ENCODE results near the gene BOK.
"Not testable (repeated sequence)": the region's sequence is repeated elsewhere in the genome, so short reads cannot be mapped to it uniquely, and the experiment has no call there.

Gene BOK

GRCh38 chr2:241571821-241572620, 13.5 kb downstream of the BOK start:
- DNase-seq: no peak

- not testable (repeated sequence) for DNase-seq
Measured at GRCh38 chr2:241572915-241573651, 14.5 kb downstream of the BOK start.

- DNase-seq: no peak
Measured at GRCh38 chr2:241573741-241574140, 15.2 kb downstream of the BOK start.

- DNase-seq: no peak
Measured at GRCh38 chr2:241574911-241575623, 16.5 kb downstream of the BOK start.

- DNase-seq: no peak
Measured at GRCh38 chr2:241575624-241576292, 17.2 kb downstream of the BOK start.

- no peak for DNase-seq
Measured at GRCh38 chr2:241576293-241576654, 17.7 kb downstream of the BOK start.

GRCh38 chr2:241577413-241578122, 19.0 kb downstream of the BOK start:
- no peak for DNase-seq

- no peak for DNase-seq
Measured at GRCh38 chr2:241579281-241579680, 20.7 kb downstream of the BOK start.

- no peak for DNase-seq
Measured at GRCh38 chr2:241582328-241582727, 23.8 kb downstream of the BOK start.

GRCh38 chr2:241582806-241583205, 24.3 kb downstream of the BOK start:
- DNase-seq: no peak

- no peak for DNase-seq
Measured at GRCh38 chr2:241584436-241584835, 25.9 kb downstream of the BOK start.

- no peak for DNase-seq
Measured at GRCh38 chr2:241586564-241587264, 28.2 kb downstream of the BOK start.

GRCh38 chr2:241589863-241590262, 31.3 kb downstream of the BOK start:
- not testable (repeated sequence) for DNase-seq

GRCh38 chr2:241590496-241591455, 32.2 kb downstream of the BOK start:
- DNase-seq: not testable (repeated sequence)

- no peak for DNase-seq
Measured at GRCh38 chr2:241592126-241592845, 33.7 kb downstream of the BOK start.

GRCh38 chr2:241593271-241593670, 34.7 kb downstream of the BOK start:
- no peak for DNase-seq

GRCh38 chr2:241595600-241596140, 37.1 kb downstream of the BOK start:
- no peak for DNase-seq

- DNase-seq: no peak
Measured at GRCh38 chr2:241597561-241597960, 39.0 kb downstream of the BOK start.

GRCh38 chr2:241598061-241598460, 39.5 kb downstream of the BOK start:
- DNase-seq: no peak
